PC-3 (cell line): Measurements from ENCODE around the gene VANGL2. TPM values are rescaled to one million over a fixed set of nuclear protein-coding genes. Genes with fewer than 3 reads are reported as not detected.

Source experiments
- ATAC-seq: fragments of 200-7000 bp; cut with Tn5 transposase; 2 replicates; pipeline ENCODE4 v1.9.1; 2020; ENCODE audit warnings: mild to moderate bottlenecking, moderate library complexity
- Bru-seq: library from RNA; stranded (reverse); fragments of 400-500 nt; gene quantifications from one replicate; lab custom pipeline; 2021; lab: Mats Ljungman, UMichigan
- BruChase-seq, 2 experiments: library from RNA; stranded (reverse); fragments of 400-500 nt; gene quantifications; one replicate each; lab custom pipeline; 2021; lab: Mats Ljungman, UMichigan
- BruUV-seq: library from RNA; stranded (reverse); fragments of 400-500 nt; replicated peaks from 2 replicates; lab custom pipeline; 2021; lab: Mats Ljungman, UMichigan
- CTCF ChIA-PET: fragments of 300-600 bp; sonication (Branson Sonifier 250); formaldehyde crosslinking; loops from one replicate; lab custom pipeline; 2022; ENCODE audit warnings: antibody characterized with exemption; lab: Charles Lee
- POLR2A ChIA-PET: fragments of 300-600 bp; sonication (Branson Sonifier 250); formaldehyde crosslinking; loops from one replicate; lab custom pipeline; 2022; ENCODE audit warnings: antibody characterized with exemption; ENCODE audit not compliant: unreplicated experiment; lab: Charles Lee
- DNase-seq: peaks from one replicate; pipeline ENCODE4 v3.0.0-alpha.2; 2015
- H2AFZ ChIP-seq: fragments of 300-600 bp; sonication (generic); 2 replicates; pipeline ENCODE4 v1.6.0; 2016; ENCODE audit warnings: antibody characterized with exemption, low read length
- H3F3A ChIP-seq: fragments of 300-600 bp; sonication (generic); one replicate; pipeline ENCODE4 v1.6.0; 2017; ENCODE audit warnings: antibody characterized with exemption, low read length, control low read depth, mild to moderate bottlenecking; ENCODE audit not compliant: unreplicated experiment
- H3K27ac ChIP-seq: fragments of 300-600 bp; sonication (generic); 2 replicates; pipeline ENCODE4 v1.5.1; 2016; ENCODE audit warnings: mild to moderate bottlenecking, low read length
- H3K27me3 ChIP-seq: fragments of 300-600 bp; sonication (generic); 2 replicates; pipeline ENCODE4 v1.6.1; 2016; ENCODE audit warnings: low read length, mixed read lengths
- H3K36me3 ChIP-seq: fragments of 300-600 bp; sonication (generic); 2 replicates; pipeline ENCODE4 v1.6.1; 2016; ENCODE audit warnings: low read depth, mixed run types, low read length, mixed read lengths
- H3K4me1 ChIP-seq: fragments of 300-600 bp; sonication (generic); 2 replicates; pipeline ENCODE4 v1.5.1; 2016; ENCODE audit warnings: low read length; ENCODE audit not compliant: insufficient read depth
- H3K4me2 ChIP-seq: fragments of 300-600 bp; sonication (generic); 2 replicates; pipeline ENCODE4 v1.6.0; 2016; ENCODE audit warnings: low read length
- H3K4me3 ChIP-seq: fragments of 300-600 bp; sonication (generic); 2 replicates; pipeline ENCODE4 v1.5.1; 2016; ENCODE audit warnings: mild to moderate bottlenecking, low read length, mixed read lengths
- H3K79me2 ChIP-seq: fragments of 300-600 bp; sonication (generic); 2 replicates; pipeline ENCODE4 v1.6.1; 2017; ENCODE audit warnings: low read length, mixed read lengths
- H3K9ac ChIP-seq: fragments of 300-600 bp; sonication (generic); 2 replicates; pipeline ENCODE4 v1.6.0; 2016; ENCODE audit warnings: mild to moderate bottlenecking, low read length
- H3K9me2 ChIP-seq: fragments of 300-600 bp; sonication (generic); replicated peaks from 2 replicates; pipeline ENCODE4 v1.6.1; 2016; ENCODE audit warnings: mixed run types, low read length, mixed read lengths
- H3K9me3 ChIP-seq: fragments of 300-600 bp; sonication (generic); 2 replicates; pipeline ENCODE4 v1.6.1; 2016; ENCODE audit warnings: low read length, mixed read lengths
- H4K20me1 ChIP-seq: fragments of 300-600 bp; sonication (generic); 2 replicates; pipeline ENCODE4 v1.6.1; 2016; ENCODE audit warnings: low read length, mixed read lengths
- CTCF ChIP-seq: fragments of 300-600 bp; sonication (generic); conservative IDR thresholded peaks from 2 replicates; pipeline ENCODE4 v1.5.1; 2017; ENCODE audit warnings: antibody characterized with exemption, low read depth, mild to moderate bottlenecking, low read length
- EZH2 ChIP-seq: fragments of 300-600 bp; sonication (generic); IDR thresholded peaks from one replicate; pipeline ENCODE4 v1.6.1; 2017; ENCODE audit warnings: antibody characterized with exemption, mild to moderate bottlenecking, low read length; ENCODE audit not compliant: unreplicated experiment
- EZH2phosphoT487 ChIP-seq: fragments of 300-600 bp; sonication (generic); IDR thresholded peaks from 2 replicates; pipeline ENCODE4 v1.6.1; 2018; ENCODE audit warnings: mild to moderate bottlenecking, antibody characterized with exemption, low read length, borderline replicate concordance
- intact Hi-C: fragments of 100-400 bp; cut with micrococcal nuclease; formaldehyde crosslinking; loops from 2 replicates; pipeline ENCODE4 v1.9.0; 2023
- long read RNA-seq: library from polyadenylated mRNA; unstranded; transcript quantifications from one replicate; pipeline ENCODE4 v2.0.0, GENCODE V29; 2021; ENCODE audit not compliant: unreplicated experiment
- total RNA-seq: library from RNA; depleted of rRNA; stranded (reverse); fragments of >200 nt; gene quantifications from 2 replicates; pipeline ENCODE4 v1.2.3, GENCODE V29; 2014; rRNA removed

VANGL2 gene
- total RNA-seq (0.06 and 0.44 TPM in 2 replicates), Bru-seq, nascent RNA (percentile 18 among the genes with signal in this experiment), BruChase-seq, experiment 1, labeled RNA remaining after a 6-hour chase (percentile 16 among the genes with signal in this experiment), BruChase-seq, experiment 2, labeled RNA remaining after a 2-hour chase (percentile 11 among the genes with signal in this experiment)
- long read RNA-seq: 0 reads

- DNase-seq: no peak
- H3K9me2 ChIP-seq: no peaks in the 10 kb centered on the region
- CTCF ChIA-PET: no interaction called here
- H3K4me2 ChIP-seq: no peak within 1 kb of the TSS
- no peaks in the 10 kb centered on the region for H3K79me2 ChIP-seq
- no peaks in the 10 kb centered on the region for H3F3A ChIP-seq
- TF ChIP-seq EZH2phosphoT487 (no peak), CTCF (no peak), EZH2 (no peak)
- no peak within 1 kb of the TSS for H3K4me3 ChIP-seq
- H3K27ac ChIP-seq: no peak within 1 kb of the TSS
- H3K36me3 ChIP-seq: no peaks in the 10 kb centered on the region
- H3K9ac ChIP-seq: no peak within 1 kb of the TSS
- H3K27me3 ChIP-seq: peaks cover 57% of the 10 kb centered on the region
- POLR2A ChIA-PET: no interaction called here
- H4K20me1 ChIP-seq: no peaks in the 10 kb centered on the region
- H3K9me3 ChIP-seq: no peaks in the 10 kb centered on the region
- ATAC-seq: no peak
- H2AFZ ChIP-seq: no peak within 1 kb of the TSS
- no TSS peak for BruUV-seq
- H3K4me1 ChIP-seq: no peaks in the 10 kb centered on the region
- intact Hi-C loops: no loop called here
Observed at GRCh38 chr1:160400223-160400645, at the start of gene VANGL2. Gene VANGL2, plus strand, starts transcription at chr1:160400564. Its CDS starts 15,274 bp downstream, at chr1:160415838.

GRCh38 chr1:160351629-160352028, 48.7 kb upstream of the VANGL2 start:
- H3K4me1 ChIP-seq: no peaks in the 10 kb centered on the region
- H3K79me2 ChIP-seq: no peaks in the 10 kb centered on the region
- no peaks in the 10 kb centered on the region for H3K9me3 ChIP-seq
- ATAC-seq (no peak), DNase-seq (no peak)
- BruUV-seq: no TSS peak
- no peak for TF ChIP-seq CTCF
- no peak for TF ChIP-seq EZH2
- TF ChIP-seq EZH2phosphoT487: no peak
- H2AFZ ChIP-seq: no peak overlapping the region
- H4K20me1 ChIP-seq: no peaks in the 10 kb centered on the region
- H3K27me3 ChIP-seq: no peaks in the 10 kb centered on the region
- no peak overlapping the region for H3K4me2 ChIP-seq
- H3K36me3 ChIP-seq: peaks cover 69% of the 10 kb centered on the region
- H3K27ac ChIP-seq: no peak overlapping the region
- H3K9ac ChIP-seq: no peak overlapping the region
- H3K9me2 ChIP-seq: no peaks in the 10 kb centered on the region
- POLR2A ChIA-PET: no interaction called here
- H3K4me3 ChIP-seq: no peak overlapping the region
- CTCF ChIA-PET: no interaction called here
- H3F3A ChIP-seq: no peaks in the 10 kb centered on the region
- intact Hi-C loops: no loop called here

GRCh38 chr1:160352555-160352954, 47.8 kb upstream of the VANGL2 start:
- CTCF ChIA-PET: no interaction called here
- H3K4me3 ChIP-seq: no peak overlapping the region
- TF ChIP-seq EZH2phosphoT487 (no peak), EZH2 (no peak), CTCF (no peak)
- H3K27ac ChIP-seq: no peak overlapping the region
- intact Hi-C loops: no loop called here
- H3F3A ChIP-seq: no peaks in the 10 kb centered on the region
- peaks cover 76% of the 10 kb centered on the region for H3K36me3 ChIP-seq
- H3K4me2 ChIP-seq: no peak overlapping the region
- ATAC-seq (no peak), DNase-seq (no peak)
- no peak overlapping the region for H3K9ac ChIP-seq
- H3K9me3 ChIP-seq: no peaks in the 10 kb centered on the region
- H3K27me3 ChIP-seq: no peaks in the 10 kb centered on the region
- POLR2A ChIA-PET: no interaction called here
- H4K20me1 ChIP-seq: no peaks in the 10 kb centered on the region
- no TSS peak for BruUV-seq
- H2AFZ ChIP-seq: no peak overlapping the region
- H3K4me1 ChIP-seq: no peaks in the 10 kb centered on the region
- no peaks in the 10 kb centered on the region for H3K9me2 ChIP-seq
- H3K79me2 ChIP-seq: no peaks in the 10 kb centered on the region
